Activated T-cell treated with anti-CD3 and anti-CD28 coated beads for 4 hours (primary cell): Measurements from ENCODE around the gene SLC7A8.

Experiments used
- DNase-seq: peaks from one replicate; pipeline ENCODE4 v3.0.0-alpha.2; 2020

Gene SLC7A8

GRCh38 chr14:23129759-23130316 lies 53.6 kb downstream of the SLC7A8 start:
- no peak for DNase-seq

GRCh38 chr14:23128969-23129758 lies 54.3 kb downstream of the SLC7A8 start:
- no peak for DNase-seq

- no peak for DNase-seq
Measured at GRCh38 chr14:23127861-23128260, 55.6 kb downstream of the SLC7A8 start.

- DNase-seq = no peak
Measured at GRCh38 chr14:23126548-23127278, 56.7 kb downstream of the SLC7A8 start.

- DNase-seq = no peak
Measured at GRCh38 chr14:23125933-23126524, 57.4 kb downstream of the SLC7A8 start.

- no peak for DNase-seq
Measured at GRCh38 chr14:23125011-23125410, 58.4 kb downstream of the SLC7A8 start.

- DNase-seq = no peak
Measured at GRCh38 chr14:23124337-23124954, 59.0 kb downstream of the SLC7A8 start.

GRCh38 chr14:23123419-23123818 lies 60.0 kb downstream of the SLC7A8 start:
- no peak for DNase-seq

- DNase-seq = no peak
Measured at GRCh38 chr14:23122086-23122485, 61.4 kb downstream of the SLC7A8 start.

GRCh38 chr14:23121361-23121771 lies 62.1 kb downstream of the SLC7A8 start:
- DNase-seq = no peak

GRCh38 chr14:23120541-23121251 lies 62.8 kb downstream of the SLC7A8 start:
- peak; percentile 60 for DNase-seq

- DNase-seq = no peak
Measured at GRCh38 chr14:23119363-23120327, 63.8 kb downstream of the SLC7A8 start.

GRCh38 chr14:23118506-23119362 lies 64.7 kb downstream of the SLC7A8 start, which contains the start of gene CEBPE:
Gene CEBPE (minus strand): TSS chr14:23119255. CDS start chr14:23119091, 164 bp downstream.
- no peak for DNase-seq

GRCh38 chr14:23117371-23118020 lies 66.0 kb downstream of the SLC7A8 start:
- no peak for DNase-seq

GRCh38 chr14:23115918-23116317 lies 67.5 kb downstream of the SLC7A8 start:
- DNase-seq = no peak

GRCh38 chr14:23115039-23115731 lies 68.3 kb downstream of the SLC7A8 start:
- DNase-seq = no peak

GRCh38 chr14:23114669-23115038 lies 68.8 kb downstream of the SLC7A8 start:
- no peak for DNase-seq

GRCh38 chr14:23114120-23114458 lies 69.4 kb downstream of the SLC7A8 start:
- DNase-seq = no peak
